Measurements from ENCODE around the gene FNDC1. TPM values are rescaled to one million over a fixed set of nuclear protein-coding genes. Genes with fewer than 3 reads are reported as not detected.

The FNDC1 gene
- total and polyA plus RNA-seq, 2 donors (not counting 1 experiment from before 2014, with no cell fraction given): not detected

DNA sequence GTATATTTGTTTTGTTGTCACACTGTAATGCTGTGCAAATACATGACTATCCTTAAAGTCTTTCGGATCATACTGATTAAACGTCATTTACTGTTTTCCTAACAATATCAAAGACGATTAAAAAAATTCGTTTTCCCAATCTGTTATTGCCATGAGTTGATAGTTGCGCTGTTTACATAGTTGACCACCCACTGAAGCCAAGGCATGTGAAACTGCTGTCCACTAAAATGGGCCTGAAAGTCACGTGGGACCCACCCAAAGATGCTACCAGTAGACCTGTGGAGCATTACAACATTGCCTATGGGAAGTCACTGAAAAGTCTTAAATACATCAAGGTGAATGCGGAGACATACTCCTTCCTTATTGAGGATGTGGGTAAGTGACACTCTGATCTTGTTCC, 28.1 kb downstream of the FNDC1 start:
- Mint-ChIP-seq H3K27ac (no peak overlapping the region), H3K9me3 (ENCODE audit: insufficient read depth) (no peaks in the 10 kb centered on the region), H3K4me3 (no peak overlapping the region), H3K4me1 (peaks cover 17% of the 10 kb centered on the region), H3K27me3 (peaks cover 6% of the 10 kb centered on the region)
- 78% methylated on average over 6 of the region's 7 CpGs for WGBS (ENCODE audit: insufficient coverage)
- H2AFZ ChIP-seq (ENCODE audit: insufficient read depth, low read depth, low read length, poor library complexity, severe bottlenecking): no peak overlapping the region
- H3K9ac ChIP-seq (ENCODE audit: low read length): no peak overlapping the region
- no peak for ATAC-seq (ENCODE audit: low read depth)
- intact Hi-C loops (cut with micrococcal nuclease): no loop called here
- no peaks in the 10 kb centered on the region for H3K36me3 ChIP-seq (replicated peaks in 1 of 2; ENCODE audit: control extremely low read depth in 1 of 2, control insufficient read depth in 1 of 2, extremely low read depth in 1 of 2, insufficient read depth in 2 of 2, low read length in 1 of 2)
- TF ChIP-seq, protein P1, sequence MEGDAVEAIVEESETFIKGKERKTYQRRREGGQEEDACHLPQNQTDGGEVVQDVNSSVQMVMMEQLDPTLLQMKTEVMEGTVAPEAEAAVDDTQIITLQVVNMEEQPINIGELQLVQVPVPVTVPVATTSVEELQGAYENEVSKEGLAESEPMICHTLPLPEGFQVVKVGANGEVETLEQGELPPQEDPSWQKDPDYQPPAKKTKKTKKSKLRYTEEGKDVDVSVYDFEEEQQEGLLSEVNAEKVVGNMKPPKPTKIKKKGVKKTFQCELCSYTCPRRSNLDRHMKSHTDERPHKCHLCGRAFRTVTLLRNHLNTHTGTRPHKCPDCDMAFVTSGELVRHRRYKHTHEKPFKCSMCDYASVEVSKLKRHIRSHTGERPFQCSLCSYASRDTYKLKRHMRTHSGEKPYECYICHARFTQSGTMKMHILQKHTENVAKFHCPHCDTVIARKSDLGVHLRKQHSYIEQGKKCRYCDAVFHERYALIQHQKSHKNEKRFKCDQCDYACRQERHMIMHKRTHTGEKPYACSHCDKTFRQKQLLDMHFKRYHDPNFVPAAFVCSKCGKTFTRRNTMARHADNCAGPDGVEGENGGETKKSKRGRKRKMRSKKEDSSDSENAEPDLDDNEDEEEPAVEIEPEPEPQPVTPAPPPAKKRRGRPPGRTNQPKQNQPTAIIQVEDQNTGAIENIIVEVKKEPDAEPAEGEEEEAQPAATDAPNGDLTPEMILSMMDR (IDR thresholded peaks at IDR 0.05): no peak
- TF ChIP-seq EZH2 (IDR thresholded peaks at IDR 0.05; ENCODE audit: borderline replicate concordance, insufficient read depth, low read depth, low read length, poor library complexity, severe bottlenecking): no peak
- H4K20me1 ChIP-seq (ENCODE audit: control insufficient read depth, insufficient read depth, low read length, poor library complexity, severe bottlenecking): no peaks in the 10 kb centered on the region
- H3K4me2 ChIP-seq (replicated peaks; ENCODE audit: low read depth, low read length, poor library complexity, severe bottlenecking): no peak overlapping the region
- ChIA-PET CTCF (no interaction called here), POLR2A (no interaction called here)
- H3K9me3 ChIP-seq (ENCODE audit: control extremely low read depth in 1 of 3, control insufficient read depth in 2 of 3, insufficient read depth in 1 of 3, low read length in 2 of 3): no peaks in the 10 kb centered on the region
- DNase-seq: no peak
- peaks cover 7 to 11% of the 10 kb centered on the region in 2 donors for H3K4me1 ChIP-seq (ENCODE audit: control insufficient read depth in 2 of 2, insufficient read depth in 2 of 2, low read length in 2 of 2)
- no peaks in the 10 kb centered on the region for H3K79me2 ChIP-seq (ENCODE audit: control insufficient read depth, insufficient read depth, low read length)
- no peak overlapping the region for H3K4me3 ChIP-seq (ENCODE audit: control extremely low read depth in 1 of 5, extremely low read depth in 1 of 5, insufficient read depth in 1 of 5, low read depth in 2 of 5, low read length in 4 of 5)
- H3K27me3 ChIP-seq (replicated peaks in 1 of 4; ENCODE audit: control extremely low read depth in 1 of 4, control insufficient read depth in 3 of 4, insufficient read depth in 4 of 4, low read length in 3 of 4): no peaks in the 10 kb centered on the region
- H3K27ac ChIP-seq (ENCODE audit: low read length in 2 of 2): no peak overlapping the region

DNA sequence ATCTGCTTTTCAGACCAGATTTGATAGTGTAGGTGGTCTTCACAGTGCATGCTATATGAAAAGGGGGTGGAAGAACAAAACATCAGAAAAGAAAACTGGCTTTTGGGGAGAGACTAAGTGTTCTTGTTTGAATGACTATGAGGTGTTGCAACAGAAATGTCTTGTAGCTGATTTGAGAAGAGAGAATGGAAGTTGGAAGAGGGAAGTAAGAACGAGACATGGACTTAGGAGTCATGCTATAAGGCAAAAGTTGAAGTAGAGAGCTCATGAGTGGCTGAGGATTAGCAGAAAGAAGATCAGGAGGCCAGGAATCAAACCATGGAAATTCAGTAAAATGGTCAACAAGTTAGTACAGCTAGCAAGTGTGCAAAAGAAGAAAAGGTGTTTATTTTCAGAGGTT, 32.1 kb downstream of the FNDC1 start:
- Histone ChIP-seq H3K36me3 (replicated peaks in 1 of 2; ENCODE audit: control extremely low read depth in 1 of 2, control insufficient read depth in 1 of 2, extremely low read depth in 1 of 2, insufficient read depth in 2 of 2, low read length in 1 of 2) (no peaks in the 10 kb centered on the region), H3K9ac (ENCODE audit: low read length) (no peak overlapping the region), H3K79me2 (ENCODE audit: control insufficient read depth, insufficient read depth, low read length) (no peaks in the 10 kb centered on the region), H2AFZ (ENCODE audit: insufficient read depth, low read depth, low read length, poor library complexity, severe bottlenecking) (no peak overlapping the region), H3K4me3 (ENCODE audit: control extremely low read depth in 1 of 5, extremely low read depth in 1 of 5, insufficient read depth in 1 of 5, low read depth in 2 of 5, low read length in 4 of 5) (no peak overlapping the region), H4K20me1 (ENCODE audit: control insufficient read depth, insufficient read depth, low read length, poor library complexity, severe bottlenecking) (no peaks in the 10 kb centered on the region), H3K4me2 (replicated peaks; ENCODE audit: low read depth, low read length, poor library complexity, severe bottlenecking) (no peak overlapping the region), H3K27ac (ENCODE audit: low read length in 2 of 2) (no peak overlapping the region), H3K4me1 (ENCODE audit: control insufficient read depth in 2 of 2, insufficient read depth in 2 of 2, low read length in 2 of 2) (no peaks in the 10 kb centered on the region), H3K9me3 (ENCODE audit: control extremely low read depth in 1 of 3, control insufficient read depth in 2 of 3, insufficient read depth in 1 of 3, low read length in 2 of 3) (no peaks in the 10 kb centered on the region), H3K27me3 (replicated peaks in 1 of 4; ENCODE audit: control extremely low read depth in 1 of 4, control insufficient read depth in 3 of 4, insufficient read depth in 4 of 4, low read length in 3 of 4) (no peaks in the 10 kb centered on the region)
- H3K4me1 Mint-ChIP-seq: peaks cover 2% of the 10 kb centered on the region
- intact Hi-C loops (cut with micrococcal nuclease): no loop called here
- H3K4me3 Mint-ChIP-seq: no peak overlapping the region
- no peak overlapping the region for H3K27ac Mint-ChIP-seq
- TF ChIP-seq EZH2 (IDR thresholded peaks at IDR 0.05; ENCODE audit: borderline replicate concordance, insufficient read depth, low read depth, low read length, poor library complexity, severe bottlenecking): no peak
- TF ChIP-seq, protein P1 (IDR thresholded peaks at IDR 0.05): no peak
- no peak for ATAC-seq (ENCODE audit: low read depth)
- POLR2A ChIA-PET: no interaction called here
- 82% methylated on average over 1 of the region's 1 CpG for WGBS (ENCODE audit: insufficient coverage)
- no peaks in the 10 kb centered on the region for H3K9me3 Mint-ChIP-seq (ENCODE audit: insufficient read depth)
- H3K27me3 Mint-ChIP-seq: peaks cover 16% of the 10 kb centered on the region
- CTCF ChIA-PET: no interaction called here
- DNase-seq: no peak

Data from B cell (primary cell).